GM19328 (cell line): ENCODE results near the gene RNU1-4.
"Not testable (repeated sequence)": the region's sequence is repeated elsewhere in the genome, so short reads cannot be mapped to it uniquely, and the experiment has no call there.

Experiments used
- ATAC-seq: cut with Tn5 transposase; IDR thresholded peaks from one replicate; pipeline ENCODE4 v1.9.1; 2021; ENCODE audit warnings: mild to moderate bottlenecking, moderate library complexity; ENCODE audit not compliant: unreplicated experiment

RNU1-4 gene

GRCh38 chr1:16725439-16726245 is 14.7 kb upstream of the RNU1-4 start:
- not testable (repeated sequence) for ATAC-seq

GRCh38 chr1:16727190-16728111 is 12.9 kb upstream of the RNU1-4 start:
- no peak for ATAC-seq

DNA sequence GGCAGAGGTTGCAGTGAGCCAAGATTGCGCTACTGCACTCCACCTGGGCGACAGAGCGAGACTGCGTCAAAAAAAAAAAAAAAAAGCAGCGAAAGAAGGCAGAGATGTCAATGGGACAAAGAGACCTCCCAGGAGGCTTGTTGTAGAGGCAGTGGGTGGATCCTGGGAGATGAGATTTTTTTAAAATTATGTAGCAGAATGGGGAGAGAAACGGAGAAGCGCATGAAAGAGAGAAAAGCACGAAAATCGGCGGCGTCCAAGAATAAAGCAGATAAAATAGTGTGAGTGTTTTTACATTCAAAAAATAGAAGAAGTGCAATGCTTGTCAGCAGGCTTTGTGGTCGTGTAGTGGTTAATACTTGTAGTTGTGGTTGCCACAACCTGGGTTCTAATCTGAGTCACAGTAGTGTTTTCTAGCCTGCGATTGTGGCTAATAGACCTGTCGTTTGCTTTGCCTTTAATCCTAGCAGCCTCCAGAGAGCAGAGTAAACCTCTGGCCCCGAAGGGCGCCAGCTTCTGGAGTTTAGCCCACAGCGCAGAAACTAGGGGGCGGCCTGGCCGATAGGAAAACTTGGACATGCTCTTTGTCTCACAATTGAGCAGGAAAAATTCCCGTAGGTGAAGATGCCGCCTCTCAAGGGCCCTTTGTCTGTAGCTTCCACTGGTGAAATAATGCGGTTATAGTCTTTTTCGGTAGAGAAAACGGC is 11.9 kb upstream of the RNU1-4 start:
- not testable (repeated sequence) for ATAC-seq

DNA sequence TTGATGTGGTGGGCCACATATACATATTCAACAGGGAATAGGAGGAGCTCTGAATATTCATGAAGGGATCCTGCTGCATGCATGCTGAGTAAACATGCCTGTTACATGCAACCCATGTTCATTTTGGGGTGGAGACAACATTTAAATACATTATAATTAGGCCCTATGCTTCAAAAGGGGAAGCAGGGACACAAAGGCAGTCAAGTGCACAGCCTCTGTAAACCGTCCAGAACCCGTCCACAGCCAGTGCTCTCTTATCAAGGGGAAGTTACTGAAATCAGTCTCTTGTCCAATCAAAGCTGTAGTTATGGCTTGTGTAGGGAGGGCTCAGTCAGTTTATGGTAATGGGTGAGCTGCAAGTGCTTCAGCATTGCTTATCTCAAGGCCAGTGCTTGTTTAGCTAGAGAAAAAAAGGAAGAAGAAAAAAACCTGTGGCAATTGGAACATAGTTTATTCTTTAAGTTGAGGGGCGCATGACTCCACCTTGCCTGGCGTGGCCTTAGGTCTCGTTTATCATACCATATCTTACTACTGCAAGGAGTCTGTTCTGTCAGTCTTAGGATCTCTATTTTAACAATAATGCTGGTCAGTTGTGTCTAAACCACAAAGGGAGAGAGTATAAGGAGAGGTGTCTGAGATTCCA is 7.9 kb upstream of the RNU1-4 start:
- not testable (repeated sequence) for ATAC-seq

DNA sequence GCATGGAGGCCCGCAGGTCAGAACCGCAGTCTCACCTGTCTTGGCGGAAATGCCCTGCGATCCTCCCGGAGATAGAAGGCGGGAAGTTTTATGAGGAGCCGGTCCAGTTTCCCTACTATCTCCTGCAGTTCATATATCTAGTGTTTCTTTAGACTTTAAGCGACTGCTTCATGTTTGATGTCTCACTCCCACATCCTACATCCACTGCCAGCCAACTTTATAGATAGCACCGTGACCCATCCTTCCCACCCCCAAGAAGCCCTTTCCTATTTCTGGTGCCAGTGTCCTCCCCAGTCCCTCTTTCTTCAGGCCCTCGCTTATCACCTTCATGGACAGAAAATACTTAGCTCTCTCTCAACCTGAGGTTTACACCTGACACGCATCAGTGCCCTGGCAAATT is 914 bp downstream of the RNU1-4 start:
- not testable (repeated sequence) for ATAC-seq

GRCh38 chr1:16747660-16748059 is 7.3 kb downstream of the RNU1-4 start:
- not testable (repeated sequence) for ATAC-seq

DNA sequence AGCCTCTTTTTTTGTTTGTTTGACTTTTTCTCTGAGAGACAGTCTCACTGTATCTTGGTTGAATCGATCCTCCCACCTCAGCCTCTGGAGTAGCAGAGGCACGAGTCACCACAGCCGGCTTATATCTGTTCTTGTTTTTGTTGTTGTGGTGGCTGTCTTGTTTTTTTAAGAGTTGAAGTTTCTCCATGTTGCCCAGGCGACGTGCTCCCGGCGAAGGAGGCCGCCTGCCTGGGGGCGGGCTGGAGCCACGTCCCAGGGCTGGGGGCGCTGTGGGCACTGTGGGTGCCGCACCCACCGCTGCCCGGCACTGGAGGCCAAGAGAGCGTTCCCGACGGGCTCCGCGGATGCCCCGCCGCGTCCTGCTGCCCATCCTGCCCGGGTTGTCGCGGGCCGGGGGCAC is 8.4 kb downstream of the RNU1-4 start:
- ATAC-seq, result not testable (repeated sequence)

GRCh38 chr1:16749910-16750888 is 9.9 kb downstream of the RNU1-4 start:
- ATAC-seq, result not testable (repeated sequence)

GRCh38 chr1:16752770-16753169 is 12.5 kb downstream of the RNU1-4 start:
- ATAC-seq, result not testable (repeated sequence)

- not testable (repeated sequence) for ATAC-seq
Observed at GRCh38 chr1:16755385-16755784, 15.1 kb downstream of the RNU1-4 start.

DNA sequence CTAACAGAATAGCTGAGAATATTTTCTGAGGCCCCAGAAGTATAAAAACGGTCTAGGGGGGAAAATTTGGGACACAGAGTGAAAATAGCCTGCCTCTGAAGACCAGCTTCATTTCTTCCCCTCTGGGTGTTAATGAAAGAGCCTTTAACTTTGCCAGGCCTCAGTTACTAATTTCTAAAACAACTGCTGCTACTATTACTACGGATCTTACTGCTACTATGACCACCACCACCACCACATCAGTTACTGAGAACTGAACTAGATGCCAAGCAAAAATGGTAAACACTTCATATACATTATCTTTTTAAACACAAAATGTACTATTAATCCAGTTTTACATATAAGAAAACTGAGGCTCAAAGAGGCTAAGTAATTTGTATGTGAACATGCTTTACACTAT is 15.6 kb downstream of the RNU1-4 start:
- not testable (repeated sequence) for ATAC-seq

GRCh38 chr1:16757574-16757973 is 17.3 kb downstream of the RNU1-4 start:
- ATAC-seq, result not testable (repeated sequence)

GRCh38 chr1:16758060-16758459 is 17.7 kb downstream of the RNU1-4 start:
- ATAC-seq, result not testable (repeated sequence)

- not testable (repeated sequence) for ATAC-seq
Observed at GRCh38 chr1:16759041-16759493, 18.8 kb downstream of the RNU1-4 start.

DNA sequence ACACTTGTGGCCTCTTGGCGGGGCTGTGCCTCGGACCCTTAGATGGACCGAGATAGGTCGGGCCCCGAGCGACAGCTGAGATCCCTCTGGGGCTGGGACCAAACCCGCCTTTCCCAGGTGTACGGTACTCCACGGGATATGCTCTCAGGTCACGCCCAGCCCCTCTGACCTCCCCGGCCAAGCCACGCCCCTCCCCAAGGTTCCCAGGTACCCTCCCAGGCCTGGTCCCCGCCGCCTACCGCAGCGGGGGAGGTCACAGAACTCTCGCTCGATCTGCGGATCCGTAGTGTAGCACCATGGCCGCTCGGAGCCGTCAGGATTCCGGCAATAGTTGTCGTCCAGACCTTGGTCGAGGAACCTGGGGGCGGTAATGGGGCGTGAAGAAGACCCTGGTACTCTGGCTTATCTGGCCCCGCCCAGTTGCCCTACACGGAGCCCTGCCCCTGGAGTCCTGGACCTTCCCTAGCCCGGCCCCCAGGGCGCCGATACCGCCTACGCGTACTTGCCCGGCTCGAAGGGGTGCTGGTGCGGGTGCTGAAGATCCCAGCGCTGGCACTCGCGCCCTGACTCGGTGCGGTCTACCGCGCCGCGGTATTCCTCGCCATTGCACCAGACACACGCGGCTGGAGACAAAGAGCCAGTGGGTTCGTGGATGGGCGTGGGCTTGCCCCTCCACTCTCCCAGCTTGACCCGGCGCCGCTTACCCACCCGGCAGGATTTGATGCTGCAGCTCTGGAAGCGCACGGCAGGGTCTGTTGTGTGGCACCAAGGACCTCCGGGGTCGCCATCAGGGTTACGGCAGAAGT is 19.5 kb downstream of the RNU1-4 start:
- ATAC-seq, result not testable (repeated sequence)

- not testable (repeated sequence) for ATAC-seq
Observed at GRCh38 chr1:16760456-16760765, 20.1 kb downstream of the RNU1-4 start.

GRCh38 chr1:16760801-16761200 is 20.5 kb downstream of the RNU1-4 start:
- ATAC-seq, result not testable (repeated sequence)

GRCh38 chr1:16764248-16764819 is 24.0 kb downstream of the RNU1-4 start:
- not testable (repeated sequence) for ATAC-seq
